ENCODE measurements around the gene HOXA9. TPM values are rescaled to one million over a fixed set of nuclear protein-coding genes. Genes with fewer than 3 reads are reported as not detected.
A peak's percentile ranks its signal among the peaks of the same experiment; 100 is the strongest.

Gene HOXA9
- 1 to 10 TPM in 1 of 2 donors, not detected in 1; 2.4 TPM for total RNA-seq

DNA sequence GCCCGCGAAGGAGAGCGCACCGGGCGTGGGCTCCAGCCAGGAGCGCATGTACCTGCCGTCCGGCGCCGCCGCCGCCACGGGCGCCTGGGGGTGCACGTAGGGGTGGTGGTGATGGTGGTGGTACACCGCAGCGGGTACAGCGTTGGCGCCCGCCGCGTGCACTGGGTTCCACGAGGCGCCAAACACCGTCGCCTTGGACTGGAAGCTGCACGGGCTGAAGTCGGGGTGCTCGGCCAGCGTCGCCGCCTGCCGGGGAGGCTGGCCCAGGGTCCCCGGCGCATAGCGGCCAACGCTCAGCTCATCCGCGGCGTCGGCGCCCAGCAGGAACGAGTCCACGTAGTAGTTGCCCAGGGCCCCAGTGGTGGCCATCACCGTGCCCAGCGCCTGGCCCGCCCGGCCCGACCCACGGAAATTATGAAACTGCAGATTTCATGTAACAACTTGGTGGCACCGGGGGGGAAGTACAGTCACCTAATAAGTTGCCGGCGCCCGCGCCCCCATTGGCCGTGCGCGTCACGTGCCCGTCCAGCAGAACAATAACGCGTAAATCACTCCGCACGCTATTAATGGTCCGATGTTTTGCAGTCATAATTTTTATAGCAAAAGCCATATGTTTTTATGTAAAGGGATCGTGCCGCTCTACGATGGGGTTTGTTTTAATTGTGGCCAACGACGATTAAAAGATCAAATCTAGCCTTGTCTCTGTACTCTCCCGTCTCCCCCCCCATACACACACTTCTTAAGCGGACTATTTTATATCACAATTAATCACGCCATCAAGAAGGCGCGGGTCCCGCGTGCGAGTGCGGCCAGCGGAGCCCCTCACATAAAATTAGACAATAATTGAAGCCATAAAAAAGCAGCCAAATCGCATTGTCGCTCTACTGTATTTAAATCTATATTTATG is at the start of gene HOXA9:
TSS of gene HOXA9 (minus strand) at position 449 of the 907 bp plus-strand sequence. CDS start at position 369, 80 bp downstream.
- Mint-ChIP-seq H3K27ac (peak within 1 kb of the TSS in 1 of 2 donors; percentile 47), H3K4me1 (ENCODE audit: low read depth in 2 of 2) (peaks cover 29% of the 10 kb centered on the region in 2 donors), H3K36me3 (peaks cover 6% of the 10 kb centered on the region), H3K4me3 (peak within 1 kb of the TSS; percentile 75), H3K9me3 (no peaks in the 10 kb centered on the region), H3K27me3 (peaks cover 48 to 49% of the 10 kb centered on the region in 2 donors)
- DNase-seq (ENCODE audit: low spot score) (peak; percentile 62), ATAC-seq (peak; percentile 53 to 58)

DNA sequence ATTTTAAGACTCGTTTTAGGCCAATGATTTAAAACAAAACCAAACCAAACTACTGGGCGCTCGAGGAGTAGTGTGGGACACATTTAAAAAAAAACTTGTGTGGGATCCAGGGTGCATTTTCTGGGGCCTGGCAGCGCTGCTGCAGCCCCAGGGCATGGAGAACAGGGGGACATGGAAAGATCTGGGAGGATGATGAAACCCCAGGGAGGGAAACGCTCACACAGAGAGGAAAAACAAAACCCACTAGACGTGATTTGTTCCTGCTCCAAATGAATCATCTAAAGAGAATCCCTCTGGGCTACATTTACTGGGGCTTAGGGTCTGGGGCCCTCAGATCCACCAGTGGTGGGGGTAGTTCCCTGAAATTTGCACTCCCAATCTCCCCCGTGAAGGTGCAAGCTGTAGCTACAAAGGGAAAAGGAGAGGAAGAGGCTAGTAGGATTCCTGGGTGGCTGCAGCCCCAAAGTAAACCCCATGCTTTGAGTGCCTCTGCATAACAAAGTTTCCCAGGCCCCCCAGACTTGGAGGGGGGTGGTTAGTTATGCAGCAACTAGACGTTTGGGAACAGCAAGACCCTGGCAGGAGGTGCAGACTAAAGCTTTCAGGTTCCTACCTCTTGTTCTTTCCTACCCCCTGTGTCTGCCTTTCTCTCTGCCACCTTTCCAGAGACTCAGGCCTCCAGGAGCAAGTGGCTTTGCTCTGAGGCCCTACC is 49.1 kb upstream of the HOXA9 start:
- ATAC-seq = no peak
- H3K36me3 Mint-ChIP-seq = no peaks in the 10 kb centered on the region

DNA sequence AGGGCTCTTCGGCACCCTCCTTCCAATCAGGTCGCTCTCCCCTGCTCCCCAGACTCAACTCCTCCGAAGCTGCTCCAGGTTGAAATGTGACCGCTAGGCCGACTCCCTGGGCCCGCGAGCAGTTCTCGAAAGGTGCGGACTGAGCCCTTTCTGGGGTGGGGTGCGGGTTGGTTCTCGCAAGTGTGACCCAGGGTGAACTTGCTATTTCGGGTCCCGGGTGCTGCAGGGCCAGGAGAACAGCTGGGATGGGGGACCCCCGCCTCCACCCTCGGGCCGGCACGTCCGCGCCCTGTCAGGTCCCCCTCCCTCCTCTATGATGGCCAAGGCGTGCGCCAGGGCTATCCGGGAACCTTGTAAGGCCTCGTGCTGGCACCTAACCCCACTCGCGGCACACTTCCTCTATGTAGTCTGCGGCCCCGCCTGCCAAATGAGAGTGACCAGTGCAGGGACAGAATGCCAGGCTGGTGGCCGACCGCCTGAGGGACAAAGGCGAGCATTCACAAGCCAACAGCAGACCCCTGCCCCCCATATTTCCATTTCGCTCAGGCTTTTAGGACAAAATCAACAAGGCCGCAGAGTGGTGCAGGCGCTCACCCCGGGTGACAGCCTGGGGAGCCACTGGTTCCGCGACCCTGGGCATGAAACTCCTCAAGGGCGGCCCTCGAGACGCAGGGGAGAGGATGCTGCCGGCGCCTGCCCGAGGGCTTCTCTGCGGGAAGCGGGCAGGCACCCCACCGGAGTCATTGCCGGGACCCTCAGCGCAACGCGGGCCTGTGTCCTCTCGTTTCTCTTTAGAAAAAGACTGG is 48.3 kb upstream of the HOXA9 start:
- Mint-ChIP-seq H3K27ac (no peak overlapping the region), H3K36me3 (no peaks in the 10 kb centered on the region), H3K4me1 (ENCODE audit: low read depth in 2 of 2) (peaks cover 0 to 6% of the 10 kb centered on the region in 2 donors), H3K27me3 (peaks cover 65 to 89% of the 10 kb centered on the region in 2 donors), H3K9me3 (no peaks in the 10 kb centered on the region), H3K4me3 (no peak overlapping the region)
- no peak for DNase-seq (ENCODE audit: low spot score)
- ATAC-seq = no peak

More for the DNA sequence above, 49.1 kb upstream of the HOXA9 start:
- no peaks in the 10 kb centered on the region for H3K9me3 Mint-ChIP-seq
- DNase-seq (ENCODE audit: low spot score) = no peak
- no peak overlapping the region for H3K27ac Mint-ChIP-seq
- peaks cover 0 to 6% of the 10 kb centered on the region in 2 donors for H3K4me1 Mint-ChIP-seq (ENCODE audit: low read depth in 2 of 2)
- peaks cover 61 to 88% of the 10 kb centered on the region in 2 donors for H3K27me3 Mint-ChIP-seq
- no peak overlapping the region for H3K4me3 Mint-ChIP-seq

DNA sequence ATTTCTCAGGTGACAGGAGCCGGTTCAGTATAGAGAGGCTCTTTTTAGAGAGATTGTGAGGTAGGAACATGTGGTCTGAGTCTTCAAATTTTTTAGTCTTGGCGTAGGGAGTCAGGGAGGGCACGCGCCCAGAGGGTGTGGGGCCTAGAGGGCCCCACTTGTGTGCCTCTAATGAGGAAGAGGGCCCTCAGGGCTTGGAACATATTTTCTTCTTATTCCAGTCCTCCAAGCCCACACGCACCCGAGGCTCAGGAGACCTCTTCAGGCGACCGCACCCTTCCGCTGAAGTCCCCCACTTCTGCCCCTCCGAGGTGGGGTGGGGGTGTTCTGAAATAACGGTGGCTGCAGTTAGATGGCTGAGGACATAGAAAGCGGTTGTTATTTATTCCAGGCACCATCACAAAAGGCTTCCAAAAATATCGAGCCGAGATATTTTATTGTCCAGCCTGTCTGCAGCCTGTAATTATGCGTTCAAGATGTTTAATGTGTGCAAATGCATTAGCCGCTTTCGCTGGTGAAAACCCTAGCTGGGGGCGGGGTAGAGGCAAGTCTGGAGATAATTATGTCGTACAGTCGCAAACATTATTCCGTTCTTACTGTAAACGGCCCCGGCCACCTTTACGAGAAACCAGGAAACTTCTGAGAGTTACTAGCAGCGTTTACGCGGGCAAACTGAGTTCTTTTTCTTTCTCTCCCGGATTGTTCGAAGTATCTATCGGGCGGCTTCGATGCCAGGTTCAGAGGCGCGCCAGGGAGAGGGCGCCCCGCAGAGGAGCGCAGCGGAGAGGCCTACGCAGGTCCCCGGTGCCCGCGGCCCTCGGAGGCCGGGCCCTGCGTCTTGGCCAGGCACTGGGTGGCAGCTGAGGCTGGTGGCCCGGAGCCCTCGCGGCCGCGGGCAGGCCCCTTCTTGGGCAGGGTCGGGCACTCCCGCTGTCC is 47.4 kb upstream of the HOXA9 start:
- Mint-ChIP-seq H3K27ac (no peak overlapping the region), H3K4me3 (no peak overlapping the region)

DNA sequence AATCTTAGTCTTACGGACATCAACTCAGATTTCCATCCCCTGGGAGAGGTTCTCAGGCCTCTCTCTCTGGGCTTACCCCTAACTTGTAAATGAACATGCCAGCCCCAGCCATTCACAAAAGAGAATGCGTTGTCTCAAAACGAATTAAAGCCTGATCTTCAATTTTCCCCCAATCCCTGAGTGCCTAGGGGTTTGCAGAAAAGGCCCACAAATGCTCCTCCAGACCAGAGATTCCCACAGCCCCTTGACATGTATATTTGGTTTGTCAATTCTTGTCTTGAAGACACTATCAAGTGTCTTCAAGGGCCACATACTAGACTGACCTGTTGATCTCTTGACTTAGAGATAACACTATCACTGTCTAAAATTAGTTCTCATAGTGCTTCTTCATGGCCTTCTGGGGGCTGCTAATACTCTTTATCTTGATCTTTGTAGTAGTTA is 46.4 kb upstream of the HOXA9 start:
- H3K9me3 Mint-ChIP-seq = no peaks in the 10 kb centered on the region
- ATAC-seq (no peak), DNase-seq (ENCODE audit: low spot score) (no peak)
- H3K36me3 Mint-ChIP-seq = no peaks in the 10 kb centered on the region
- H3K4me1 Mint-ChIP-seq (ENCODE audit: low read depth in 2 of 2) = peaks cover 0 to 6% of the 10 kb centered on the region in 2 donors
- no peak overlapping the region for H3K27ac Mint-ChIP-seq
- H3K27me3 Mint-ChIP-seq = peaks cover 68 to 90% of the 10 kb centered on the region in 2 donors
- no peak overlapping the region for H3K4me3 Mint-ChIP-seq

More for the DNA sequence above, 47.4 kb upstream of the HOXA9 start:
- Mint-ChIP-seq H3K36me3 (no peaks in the 10 kb centered on the region), H3K27me3 (peaks cover 67 to 90% of the 10 kb centered on the region in 2 donors), H3K4me1 (ENCODE audit: low read depth in 2 of 2) (peaks cover 0 to 6% of the 10 kb centered on the region in 2 donors), H3K9me3 (no peaks in the 10 kb centered on the region)
- no peak for DNase-seq (ENCODE audit: low spot score)
- ATAC-seq = no peak

DNA sequence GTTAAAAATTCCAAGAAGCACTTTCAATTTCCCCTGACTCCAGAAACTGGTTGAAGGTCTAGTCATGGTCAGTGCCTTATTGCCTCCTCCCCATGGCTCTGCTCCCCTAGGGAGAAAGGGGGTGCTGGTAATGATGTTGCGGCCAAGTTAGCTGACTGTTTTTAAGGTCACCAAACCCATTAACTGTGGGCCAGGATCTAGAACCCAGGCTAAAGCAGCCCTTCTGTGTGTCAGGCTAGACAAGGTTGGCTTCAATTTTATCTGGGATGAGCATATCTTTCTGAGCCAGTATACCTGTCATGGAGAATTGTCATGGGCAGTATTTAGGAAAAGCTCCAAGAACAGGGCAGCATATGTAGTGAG is 45.7 kb upstream of the HOXA9 start:
- DNase-seq (ENCODE audit: low spot score) (no peak), ATAC-seq (no peak)
- Mint-ChIP-seq H3K9me3 (no peaks in the 10 kb centered on the region), H3K4me3 (no peak overlapping the region), H3K27me3 (peaks cover 69 to 90% of the 10 kb centered on the region in 2 donors), H3K4me1 (ENCODE audit: low read depth in 2 of 2) (peaks cover under 1 to 7% of the 10 kb centered on the region in 2 donors), H3K36me3 (no peaks in the 10 kb centered on the region), H3K27ac (no peak overlapping the region)

DNA sequence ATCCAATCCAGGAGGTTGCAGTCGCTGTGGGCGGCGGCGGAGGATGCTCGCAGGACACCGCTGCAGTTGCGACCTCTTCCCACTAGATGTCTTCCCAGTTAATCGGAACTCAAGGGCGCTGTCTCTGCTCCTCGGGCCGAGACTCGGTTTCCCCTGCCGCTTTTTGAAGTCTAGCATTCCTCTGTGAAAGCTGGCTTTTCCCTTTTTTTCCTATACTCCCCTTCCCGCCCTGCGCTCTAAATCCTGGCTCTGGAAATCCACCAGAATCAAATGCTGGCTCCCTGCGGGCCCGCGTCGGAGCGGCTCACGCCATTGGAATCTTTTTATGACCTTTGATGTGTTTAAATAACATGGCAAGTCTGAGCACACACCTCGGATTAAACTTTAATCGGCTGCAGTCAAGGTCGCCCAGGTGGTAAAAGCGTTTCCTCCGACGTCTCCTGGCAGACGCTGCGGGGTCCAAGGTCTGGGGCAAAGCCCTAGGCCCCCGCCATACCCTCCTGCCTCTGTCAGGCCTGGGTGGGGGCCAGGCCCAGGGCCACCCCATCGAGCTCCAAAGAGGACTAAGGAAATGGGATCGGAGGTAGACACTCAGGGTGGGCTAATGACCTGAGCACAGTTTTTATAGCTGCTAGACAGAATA is 45.2 kb upstream of the HOXA9 start:
- DNase-seq (ENCODE audit: low spot score) (no peak), ATAC-seq (peak; percentile 43 to 63)
- Mint-ChIP-seq H3K27ac (no peak overlapping the region), H3K4me1 (ENCODE audit: low read depth in 2 of 2) (peaks cover 5 to 11% of the 10 kb centered on the region in 2 donors), H3K36me3 (no peaks in the 10 kb centered on the region), H3K9me3 (no peaks in the 10 kb centered on the region), H3K4me3 (peak overlapping the region; percentile 27), H3K27me3 (peaks cover 69 to 90% of the 10 kb centered on the region in 2 donors)

DNA sequence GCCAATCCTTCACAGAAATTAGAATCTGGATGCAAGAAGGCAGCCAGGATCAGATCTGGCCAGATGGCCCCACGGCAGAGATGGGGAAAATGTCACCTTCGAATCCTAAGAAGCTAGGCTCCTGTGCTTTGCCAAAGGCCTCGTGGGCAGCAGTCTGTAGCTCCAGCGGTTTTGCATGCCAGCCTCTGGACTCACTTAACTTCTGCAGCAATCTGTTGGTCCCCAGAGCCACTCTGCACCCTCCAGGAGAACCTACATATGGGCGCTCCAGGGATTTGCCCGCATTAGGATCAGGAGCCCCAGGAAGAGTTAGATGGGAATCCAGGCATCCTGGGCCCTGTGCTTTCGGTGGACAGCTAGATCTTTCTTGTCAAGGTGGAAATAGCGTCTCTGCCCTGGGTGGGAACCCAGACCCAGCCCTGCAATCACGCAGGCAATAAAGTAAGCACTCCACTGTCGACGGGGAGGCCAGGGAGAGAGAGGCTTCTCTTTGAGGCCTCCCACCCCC is 44.6 kb upstream of the HOXA9 start:
- no peak overlapping the region for H3K27ac Mint-ChIP-seq
- H3K4me3 Mint-ChIP-seq = peak overlapping the region; percentile 27
- peaks cover 5 to 15% of the 10 kb centered on the region in 2 donors for H3K4me1 Mint-ChIP-seq (ENCODE audit: low read depth in 2 of 2)
- H3K27me3 Mint-ChIP-seq = peaks cover 69 to 90% of the 10 kb centered on the region in 2 donors
- H3K36me3 Mint-ChIP-seq = no peaks in the 10 kb centered on the region
- H3K9me3 Mint-ChIP-seq = no peaks in the 10 kb centered on the region
- no peak for DNase-seq (ENCODE audit: low spot score)
- no peak for ATAC-seq

DNA sequence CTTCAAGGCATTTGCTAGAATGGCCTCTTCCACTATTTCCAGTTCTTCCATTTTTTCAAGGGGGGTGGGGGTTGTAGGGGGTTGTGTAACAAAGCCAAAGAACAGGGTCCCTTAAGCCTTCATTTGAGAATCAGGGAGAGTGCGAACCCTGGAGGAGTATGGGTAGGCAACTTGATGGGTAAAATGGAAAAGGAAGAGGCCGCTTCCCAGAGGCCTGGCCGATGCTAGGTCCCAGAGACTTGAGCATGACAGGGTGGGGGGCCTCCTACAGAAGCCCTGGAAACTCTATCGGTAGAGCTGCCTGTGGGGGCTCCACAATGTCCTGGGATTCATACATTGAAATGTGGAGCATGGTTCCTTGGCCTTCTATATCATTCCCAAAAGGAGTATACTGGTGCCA is 43.7 kb upstream of the HOXA9 start:
- H3K4me1 Mint-ChIP-seq (ENCODE audit: low read depth in 2 of 2) = peaks cover 5 to 21% of the 10 kb centered on the region in 2 donors
- no peaks in the 10 kb centered on the region for H3K36me3 Mint-ChIP-seq
- peaks cover 71 to 88% of the 10 kb centered on the region in 2 donors for H3K27me3 Mint-ChIP-seq
- H3K27ac Mint-ChIP-seq = no peak overlapping the region
- no peaks in the 10 kb centered on the region for H3K9me3 Mint-ChIP-seq
- no peak overlapping the region for H3K4me3 Mint-ChIP-seq
- no peak for ATAC-seq
- no peak for DNase-seq (ENCODE audit: low spot score)

DNA sequence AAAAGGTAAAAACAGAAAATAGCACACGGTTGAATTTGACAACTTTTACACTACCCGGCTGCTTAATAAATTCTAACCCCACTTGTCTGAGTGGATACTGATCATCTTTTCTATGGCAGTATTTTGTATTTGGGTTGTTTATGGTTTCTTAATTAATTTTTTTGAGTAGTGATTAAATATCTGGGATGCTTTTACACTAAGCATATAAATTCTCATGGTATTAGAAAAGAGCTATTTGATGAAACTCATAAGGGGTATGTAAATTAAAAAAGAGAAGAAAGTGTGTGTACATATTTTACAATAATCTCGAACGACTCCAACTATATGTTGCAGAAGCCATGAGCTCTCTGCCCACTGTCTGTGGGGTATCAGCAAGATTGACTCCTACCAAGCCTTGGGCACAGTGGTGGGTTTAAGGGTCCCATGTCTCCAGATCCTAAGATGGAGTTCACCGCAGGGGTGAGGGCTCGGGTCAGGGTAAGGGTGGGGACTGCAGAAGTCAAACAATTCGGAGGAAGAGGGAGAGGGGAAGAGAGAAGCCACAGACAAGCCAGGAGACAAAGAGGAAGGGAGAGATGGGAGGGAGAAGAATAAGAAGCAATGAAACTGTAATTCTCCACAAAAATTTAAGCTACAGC is 42.1 kb upstream of the HOXA9 start:
- Mint-ChIP-seq H3K27ac (no peak overlapping the region), H3K36me3 (no peaks in the 10 kb centered on the region)

DNA sequence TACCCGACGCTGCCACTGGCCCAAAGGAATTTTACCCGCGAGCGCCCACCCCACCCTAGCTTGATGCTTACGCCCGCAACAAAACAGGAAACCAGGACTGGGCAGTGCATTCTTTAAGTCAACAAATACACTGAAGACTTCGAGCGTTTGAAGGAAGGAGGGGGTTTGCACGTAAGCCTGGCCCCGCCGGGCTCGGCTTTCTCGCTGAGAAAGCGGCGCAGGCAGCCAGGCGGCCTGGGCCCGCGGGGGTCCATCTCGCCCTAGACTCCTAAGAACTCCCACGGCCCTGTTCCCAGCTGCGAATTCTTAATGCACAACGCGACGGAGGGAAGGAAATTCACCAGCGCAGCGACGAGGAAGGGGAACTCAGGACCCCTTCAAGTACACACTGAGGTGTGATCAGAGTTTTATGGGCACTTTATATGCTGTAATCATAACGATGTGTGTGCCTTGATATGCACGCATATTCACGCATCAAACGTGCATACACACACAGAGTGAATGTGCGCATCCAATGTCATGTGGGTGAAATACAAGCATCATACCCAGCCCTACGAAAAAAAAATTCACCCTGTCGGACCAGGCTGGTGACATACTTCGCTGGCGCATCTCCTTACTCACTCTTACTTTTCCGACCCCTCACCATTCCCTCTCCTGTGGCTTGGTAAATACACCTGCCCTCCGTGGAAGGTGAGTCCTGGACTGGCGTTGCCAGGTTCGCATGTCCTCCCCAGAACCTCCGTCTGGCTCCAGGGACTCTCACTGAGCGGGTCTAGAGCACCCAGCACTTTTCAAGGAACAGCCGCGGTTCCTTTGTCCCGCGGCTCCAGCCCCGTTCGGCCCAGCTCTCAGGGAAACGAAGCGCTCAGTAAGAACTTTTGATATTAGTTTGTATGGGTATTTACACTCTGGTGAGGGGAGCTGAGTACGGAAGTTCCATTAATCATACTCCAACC is 40.3 kb upstream of the HOXA9 start:
- no peak overlapping the region for H3K27ac Mint-ChIP-seq
- no peaks in the 10 kb centered on the region for H3K9me3 Mint-ChIP-seq
- peak overlapping the region; percentile 42 for H3K4me3 Mint-ChIP-seq
- peaks cover 81 to 92% of the 10 kb centered on the region in 2 donors for H3K27me3 Mint-ChIP-seq
- ATAC-seq (no peak), DNase-seq (ENCODE audit: low spot score) (no peak)
- H3K4me1 Mint-ChIP-seq (ENCODE audit: low read depth in 2 of 2) = peaks cover 17 to 34% of the 10 kb centered on the region in 2 donors
- H3K36me3 Mint-ChIP-seq = no peaks in the 10 kb centered on the region

More for the DNA sequence above, 42.1 kb upstream of the HOXA9 start:
- Mint-ChIP-seq H3K4me3 (no peak overlapping the region), H3K4me1 (ENCODE audit: low read depth in 2 of 2) (peaks cover 5 to 19% of the 10 kb centered on the region in 2 donors), H3K9me3 (no peaks in the 10 kb centered on the region), H3K27me3 (peaks cover 78 to 91% of the 10 kb centered on the region in 2 donors)
- no peak for DNase-seq (ENCODE audit: low spot score)
- ATAC-seq = no peak

Data from natural killer cell treated with Interleukin-12 subunit alpha and Interleukin-12 subunit beta and Interleukin-15 and Interleukin-18, amount 100 ng/mL, for 72 hours (primary cell).